IgD-negative memory B cell (primary cell): ENCODE measurements around the gene CRABP1. TPM values are rescaled to one million over a fixed set of nuclear protein-coding genes. Genes with fewer than 3 reads are reported as not detected.

Source experiments
- H3K27ac Mint-ChIP-seq, 3 donors: one replicate each; pipeline ENCODE4 v1.8.0; 2020 to 2022; ENCODE audit warnings: mild to moderate bottlenecking in 3 of 3, mixed read lengths in 3 of 3, moderate library complexity in 1 of 3
- H3K27me3 Mint-ChIP-seq: one replicate; pipeline ENCODE4 v1.8.0; 2021; ENCODE audit warnings: mixed read lengths
- H3K36me3 Mint-ChIP-seq: one replicate; pipeline ENCODE4 v1.8.0; 2020; ENCODE audit warnings: mild to moderate bottlenecking, mixed read lengths
- H3K4me1 Mint-ChIP-seq, 3 donors: one replicate each; pipeline ENCODE4 v1.8.0; 2020 to 2022; ENCODE audit warnings: mixed read lengths in 3 of 3, mild to moderate bottlenecking in 1 of 3
- H3K4me3 Mint-ChIP-seq, 4 donors: one replicate each; pipeline ENCODE4 v1.8.0; 2020 to 2022; ENCODE audit warnings: mild to moderate bottlenecking in 4 of 4, mixed read lengths in 4 of 4, moderate library complexity in 3 of 4
- H3K9me3 Mint-ChIP-seq, 3 donors: one replicate each; pipeline ENCODE4 v1.8.0; 2020 to 2021; ENCODE audit warnings: mixed read lengths in 3 of 3, mild to moderate bottlenecking in 1 of 3
- polyA plus RNA-seq: library from polyadenylated mRNA; unstranded; fragments of 300-500 nt; fragmentation: Illumina TruSeq; gene quantifications from one replicate; pipeline ENCODE4 v1.2.3, GENCODE V29; 2021

Gene CRABP1
- polyA plus RNA-seq, 1 donor from 2014 or later = not detected

DNA sequence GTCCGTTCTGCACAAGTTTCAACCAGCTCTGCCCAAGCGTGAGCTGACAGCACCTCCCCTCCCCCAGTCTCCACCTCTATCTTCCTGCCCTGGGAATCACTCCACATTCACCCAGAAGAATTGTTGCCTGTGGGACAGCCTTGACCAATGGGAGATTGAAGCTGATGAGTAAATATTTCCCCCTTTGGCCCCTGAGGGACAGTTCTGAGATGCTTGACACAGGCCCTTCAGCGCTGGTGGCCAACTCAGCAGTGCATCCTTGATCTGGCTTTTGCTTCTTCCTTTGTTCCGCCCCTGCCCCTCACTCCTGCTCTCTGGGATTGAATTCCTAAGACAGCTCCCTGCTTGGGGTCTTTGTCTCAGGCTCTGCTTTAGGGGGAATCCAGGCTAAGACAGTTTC lies 27.6 kb upstream of the CRABP1 start:
- no peak overlapping the region for H3K4me3 Mint-ChIP-seq
- no peaks in the 10 kb centered on the region for H3K4me1 Mint-ChIP-seq
- H3K27ac Mint-ChIP-seq = no peak overlapping the region
- peaks cover 14% of the 10 kb centered on the region for H3K27me3 Mint-ChIP-seq
- no peaks in the 10 kb centered on the region for H3K36me3 Mint-ChIP-seq
- no peaks in the 10 kb centered on the region for H3K9me3 Mint-ChIP-seq

DNA sequence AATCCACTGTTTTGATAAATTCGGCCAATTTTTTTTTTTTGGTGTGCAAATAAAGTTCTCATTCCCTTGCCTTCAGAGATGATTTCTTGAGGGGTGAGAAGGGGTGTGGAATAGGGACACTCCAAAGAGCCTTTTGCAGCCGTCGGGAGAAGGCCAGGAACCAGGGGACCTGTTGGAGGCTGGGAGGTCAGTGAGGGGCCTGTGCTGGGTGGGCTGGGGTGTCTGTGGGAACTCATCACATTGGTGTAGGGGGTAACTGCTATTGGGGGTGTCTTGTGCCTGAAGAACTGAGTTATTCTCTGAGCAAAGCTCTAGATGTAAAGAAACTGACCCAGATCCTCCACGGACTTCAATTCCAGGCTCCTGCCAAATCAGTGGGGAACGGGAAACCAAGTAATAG lies 27.2 kb upstream of the CRABP1 start:
- H3K4me3 Mint-ChIP-seq = no peak overlapping the region
- H3K9me3 Mint-ChIP-seq = no peaks in the 10 kb centered on the region
- no peaks in the 10 kb centered on the region for H3K36me3 Mint-ChIP-seq
- no peak overlapping the region for H3K27ac Mint-ChIP-seq
- no peaks in the 10 kb centered on the region for H3K4me1 Mint-ChIP-seq
- H3K27me3 Mint-ChIP-seq = peaks cover 14% of the 10 kb centered on the region

DNA sequence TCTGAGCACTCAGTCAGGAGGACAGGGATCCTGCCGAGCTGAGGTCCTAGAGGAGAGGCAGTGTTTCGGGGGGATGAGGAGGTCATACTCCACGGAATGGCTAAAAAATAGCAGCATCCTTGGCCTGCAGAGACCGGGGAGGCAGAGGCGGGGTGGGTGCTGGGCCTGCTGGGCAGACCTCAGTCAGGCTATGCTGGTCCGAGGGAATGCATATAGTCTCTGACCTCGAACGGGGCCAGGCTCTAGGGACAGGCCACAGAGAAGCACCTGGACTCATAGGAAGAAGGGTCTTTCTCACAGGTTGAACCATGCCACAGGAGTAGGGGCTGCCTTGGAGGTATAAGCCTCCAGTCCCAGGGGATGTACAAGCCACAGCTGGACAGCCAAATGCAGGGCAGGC lies 26.8 kb upstream of the CRABP1 start:
- H3K4me3 Mint-ChIP-seq = no peak overlapping the region
- no peaks in the 10 kb centered on the region for H3K36me3 Mint-ChIP-seq
- no peak overlapping the region for H3K27ac Mint-ChIP-seq
- peaks cover 14% of the 10 kb centered on the region for H3K27me3 Mint-ChIP-seq
- H3K9me3 Mint-ChIP-seq = no peaks in the 10 kb centered on the region
- no peaks in the 10 kb centered on the region for H3K4me1 Mint-ChIP-seq

DNA sequence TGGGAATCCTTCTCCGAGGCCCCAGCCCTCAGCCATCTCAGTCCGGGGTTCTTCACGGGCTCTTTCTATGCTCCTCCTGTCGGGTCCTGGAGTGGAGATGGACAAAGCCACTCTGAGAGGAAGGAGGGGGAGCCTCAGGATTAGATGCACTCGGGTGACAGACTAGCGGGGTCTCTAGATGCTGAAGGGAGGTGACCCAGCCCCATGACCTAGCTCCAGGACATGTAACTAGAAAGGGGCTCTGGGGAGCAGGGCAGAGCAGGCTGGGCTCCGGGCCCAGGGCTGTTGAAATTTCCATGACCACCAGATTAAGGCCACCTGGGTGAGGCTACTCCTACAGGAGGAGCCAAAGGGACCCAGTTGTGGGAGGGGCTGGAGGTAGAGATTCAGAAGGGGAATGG lies 26.0 kb upstream of the CRABP1 start:
- H3K4me1 Mint-ChIP-seq = no peaks in the 10 kb centered on the region
- H3K27me3 Mint-ChIP-seq = peaks cover 11% of the 10 kb centered on the region
- H3K36me3 Mint-ChIP-seq = no peaks in the 10 kb centered on the region
- no peak overlapping the region for H3K4me3 Mint-ChIP-seq
- no peak overlapping the region for H3K27ac Mint-ChIP-seq
- H3K9me3 Mint-ChIP-seq = no peaks in the 10 kb centered on the region

DNA sequence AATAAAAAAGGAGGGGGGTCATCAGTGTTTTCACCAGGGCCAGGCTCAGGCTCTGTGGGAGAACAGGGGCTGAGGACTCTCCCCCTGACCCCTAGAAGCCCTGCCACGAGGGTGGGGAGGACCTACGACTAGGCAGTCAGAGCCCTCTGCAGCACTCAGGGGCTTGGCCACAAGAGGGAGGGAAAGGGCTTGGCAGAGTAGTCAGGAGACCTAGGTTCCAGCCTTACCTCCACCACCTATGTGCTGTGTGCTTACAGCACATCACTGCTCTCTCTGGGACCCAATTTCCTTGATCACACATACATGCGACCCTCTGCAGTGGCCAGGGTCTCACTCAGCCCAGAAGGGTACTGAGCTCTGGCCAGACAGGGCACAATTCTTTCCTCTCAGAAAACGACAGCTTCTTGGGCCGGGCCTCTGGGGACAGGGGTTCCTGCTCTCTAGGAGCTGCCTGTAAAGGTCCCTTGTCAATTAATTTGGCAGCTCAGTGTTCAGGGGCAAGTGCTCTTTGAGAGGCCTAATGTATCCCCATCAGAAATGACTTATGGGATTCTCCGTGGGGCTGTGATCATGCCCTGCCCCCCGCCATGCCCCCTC lies 24.4 kb upstream of the CRABP1 start:
- H3K4me1 Mint-ChIP-seq = no peaks in the 10 kb centered on the region
- H3K9me3 Mint-ChIP-seq = no peaks in the 10 kb centered on the region
- no peak overlapping the region for H3K27ac Mint-ChIP-seq
- H3K27me3 Mint-ChIP-seq = peaks cover 11% of the 10 kb centered on the region
- no peak overlapping the region for H3K4me3 Mint-ChIP-seq
- no peaks in the 10 kb centered on the region for H3K36me3 Mint-ChIP-seq

DNA sequence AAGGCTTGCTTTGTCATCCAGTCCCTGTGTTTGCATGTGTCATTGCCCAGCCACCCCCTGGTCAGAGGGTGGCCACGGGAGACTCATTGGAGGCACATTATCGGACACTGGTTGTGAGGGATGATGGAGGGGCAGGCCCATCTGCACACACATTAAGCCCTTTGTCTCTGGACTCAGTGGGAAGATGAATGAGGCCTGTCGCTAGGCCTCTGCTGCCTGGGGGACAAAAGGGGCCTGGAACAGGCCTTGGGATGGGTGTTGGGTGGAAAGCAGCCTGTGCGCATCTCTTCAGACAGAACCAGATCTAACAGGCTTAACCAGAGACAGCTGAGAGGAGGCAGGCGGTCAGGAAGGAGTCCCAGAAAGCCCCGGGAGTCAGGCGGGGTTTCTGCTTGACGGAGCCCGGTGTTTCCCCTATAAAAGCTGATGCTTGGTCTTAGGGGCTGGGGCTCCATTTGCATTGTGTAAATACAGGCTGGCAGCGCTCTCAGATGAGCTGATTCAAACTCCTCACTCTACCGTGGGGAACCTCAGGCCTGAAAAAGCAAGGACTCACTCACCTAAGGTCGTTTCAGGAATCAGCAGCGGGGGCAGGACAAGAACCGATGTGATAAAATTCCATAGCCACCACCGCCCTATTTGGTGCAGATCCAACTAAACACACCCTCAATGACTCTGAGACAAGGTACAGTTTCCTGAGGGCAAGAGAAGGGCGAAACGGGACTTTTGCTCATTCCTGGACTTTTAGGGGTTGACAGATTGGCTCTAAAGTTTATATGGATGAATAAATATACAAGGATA lies 23.7 kb upstream of the CRABP1 start:
- no peak overlapping the region for H3K27ac Mint-ChIP-seq
- H3K4me1 Mint-ChIP-seq = no peaks in the 10 kb centered on the region
- H3K36me3 Mint-ChIP-seq = no peaks in the 10 kb centered on the region
- peaks cover 11% of the 10 kb centered on the region for H3K27me3 Mint-ChIP-seq
- H3K4me3 Mint-ChIP-seq = no peak overlapping the region
- no peaks in the 10 kb centered on the region for H3K9me3 Mint-ChIP-seq

DNA sequence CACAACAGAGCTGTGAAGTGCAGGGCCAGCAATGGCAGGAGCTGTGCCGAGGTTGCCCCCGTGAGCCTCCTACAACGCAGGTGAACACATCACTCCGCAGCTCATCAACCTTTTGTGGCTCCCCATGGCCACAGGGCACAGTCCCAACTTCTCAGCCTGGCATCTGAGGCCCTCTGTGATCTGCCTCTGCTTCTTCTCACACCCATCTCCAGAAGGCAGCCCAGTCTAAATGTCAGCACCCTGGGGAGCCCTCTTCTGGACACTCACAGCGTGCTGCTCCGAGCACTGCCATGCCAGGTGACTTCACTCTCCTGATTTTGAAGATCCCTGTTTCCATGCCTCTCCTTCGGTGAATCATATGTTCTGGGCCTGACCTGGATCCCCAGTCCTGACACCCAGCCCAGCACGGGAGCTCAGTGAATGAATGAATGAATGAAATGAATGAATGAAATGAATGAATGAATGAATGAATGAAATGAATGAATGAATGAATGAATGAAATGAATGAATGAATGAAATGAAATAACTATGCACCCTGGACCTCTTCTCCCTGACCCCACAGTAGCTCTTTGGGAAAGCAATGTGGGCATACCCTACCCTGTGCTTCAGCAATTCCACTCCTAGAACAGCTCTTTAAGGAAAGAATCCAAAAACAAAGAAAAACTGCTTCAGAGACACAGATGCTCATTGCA lies 22.9 kb upstream of the CRABP1 start:
- Mint-ChIP-seq H3K36me3 (no peaks in the 10 kb centered on the region), H3K9me3 (no peaks in the 10 kb centered on the region), H3K27ac (no peak overlapping the region), H3K4me3 (no peak overlapping the region), H3K27me3 (peaks cover 11% of the 10 kb centered on the region), H3K4me1 (no peaks in the 10 kb centered on the region)

DNA sequence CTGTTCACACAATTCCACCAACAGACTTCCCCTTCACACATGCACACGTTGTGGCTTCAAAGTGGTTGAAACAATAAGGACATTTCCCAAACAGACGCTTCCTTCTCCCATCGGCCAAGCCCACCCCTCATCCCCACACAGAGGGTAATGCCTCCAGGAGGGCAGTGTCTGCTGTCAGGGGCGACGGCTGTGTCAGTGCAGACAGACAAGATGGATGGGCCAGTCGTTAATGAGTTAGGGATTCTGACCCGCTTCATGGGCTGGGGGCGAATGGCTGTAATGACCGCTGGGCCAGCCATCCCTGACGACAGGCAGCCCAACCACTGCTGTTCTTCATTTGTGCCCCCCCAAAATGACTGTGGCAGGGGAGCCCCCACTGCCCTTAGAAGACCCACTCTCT lies 20.6 kb upstream of the CRABP1 start:
- Mint-ChIP-seq H3K4me1 (no peaks in the 10 kb centered on the region), H3K4me3 (no peak overlapping the region), H3K9me3 (no peaks in the 10 kb centered on the region), H3K36me3 (no peaks in the 10 kb centered on the region), H3K27ac (no peak overlapping the region), H3K27me3 (peaks cover 2% of the 10 kb centered on the region)

DNA sequence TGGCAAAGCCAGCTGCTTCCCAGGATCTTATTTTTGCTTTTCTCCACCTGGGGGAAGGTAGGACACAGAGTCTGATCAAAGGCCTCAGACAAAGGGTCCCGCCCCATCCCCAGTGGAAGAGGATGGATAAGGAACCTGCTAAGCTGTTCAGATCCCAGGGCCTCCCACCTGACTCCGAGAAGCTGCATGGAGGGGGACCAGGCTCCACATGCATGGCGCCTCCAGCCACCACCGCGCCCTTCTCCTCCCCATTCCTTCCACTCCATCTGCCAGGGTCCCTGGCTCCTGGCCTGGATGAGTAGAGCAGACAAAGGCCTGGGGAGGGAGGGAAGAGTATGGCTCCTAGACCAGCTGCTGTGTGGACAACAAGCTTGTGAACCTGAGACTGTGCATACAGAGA lies 20.0 kb upstream of the CRABP1 start:
- no peaks in the 10 kb centered on the region for H3K36me3 Mint-ChIP-seq
- no peaks in the 10 kb centered on the region for H3K9me3 Mint-ChIP-seq
- H3K27me3 Mint-ChIP-seq = peaks cover 2% of the 10 kb centered on the region
- no peaks in the 10 kb centered on the region for H3K4me1 Mint-ChIP-seq
- peak overlapping the region in 1 of 3 donors; percentile 19 for H3K27ac Mint-ChIP-seq
- no peak overlapping the region for H3K4me3 Mint-ChIP-seq

DNA sequence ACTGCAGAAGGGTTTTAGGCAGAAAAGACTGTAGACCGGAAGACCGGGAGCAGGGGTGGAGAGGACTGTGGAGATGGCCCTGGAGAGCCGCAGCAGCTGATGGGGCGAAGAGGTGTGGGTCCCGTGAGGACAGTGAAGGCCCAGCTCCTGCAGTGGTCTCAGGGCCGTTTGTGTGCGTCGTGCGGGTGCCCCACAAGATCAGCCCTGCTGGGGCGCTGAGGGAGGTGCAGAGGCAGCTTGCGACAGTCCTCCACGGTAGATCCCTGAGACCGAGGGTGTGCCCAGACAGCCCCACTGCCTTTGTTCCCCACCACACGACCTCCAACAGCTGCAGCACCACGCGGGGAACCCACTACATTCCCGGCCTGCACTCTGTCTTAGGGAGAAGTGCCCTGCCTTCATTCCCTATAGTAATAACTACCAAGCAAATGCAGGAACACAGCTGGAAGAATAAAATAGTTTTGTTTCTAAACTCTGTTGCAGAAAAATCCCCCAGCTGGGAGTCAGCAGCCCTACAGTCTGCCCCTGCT lies 19.0 kb upstream of the CRABP1 start:
- peaks cover 2% of the 10 kb centered on the region for H3K27me3 Mint-ChIP-seq
- no peak overlapping the region for H3K4me3 Mint-ChIP-seq
- no peaks in the 10 kb centered on the region for H3K4me1 Mint-ChIP-seq
- H3K9me3 Mint-ChIP-seq = peaks cover 0 to 1% (median 0%) of the 10 kb centered on the region in 3 donors
- no peak overlapping the region for H3K27ac Mint-ChIP-seq
- no peaks in the 10 kb centered on the region for H3K36me3 Mint-ChIP-seq

DNA sequence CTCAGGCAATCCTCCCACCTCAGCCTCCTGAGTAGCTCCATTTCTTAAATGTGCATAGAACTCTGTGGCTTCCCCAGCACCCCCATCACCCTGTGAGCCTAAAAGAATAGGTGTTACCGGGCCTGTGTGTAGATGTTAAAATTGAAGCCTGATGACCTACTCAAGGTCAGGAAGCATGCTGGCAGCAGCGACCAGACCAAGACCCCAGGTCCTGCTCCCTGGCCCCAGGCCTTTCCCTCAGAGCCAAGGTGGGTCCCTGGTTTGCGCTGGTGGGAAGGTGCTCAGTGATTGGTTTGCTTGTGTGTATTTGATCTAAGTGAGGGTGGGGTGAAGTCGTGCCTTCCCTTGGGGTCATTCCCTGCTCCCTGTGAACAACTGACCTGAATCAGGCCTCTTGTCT lies 18.4 kb upstream of the CRABP1 start:
- peak overlapping the region in 1 of 4 donors; percentile 28 for H3K4me3 Mint-ChIP-seq

DNA sequence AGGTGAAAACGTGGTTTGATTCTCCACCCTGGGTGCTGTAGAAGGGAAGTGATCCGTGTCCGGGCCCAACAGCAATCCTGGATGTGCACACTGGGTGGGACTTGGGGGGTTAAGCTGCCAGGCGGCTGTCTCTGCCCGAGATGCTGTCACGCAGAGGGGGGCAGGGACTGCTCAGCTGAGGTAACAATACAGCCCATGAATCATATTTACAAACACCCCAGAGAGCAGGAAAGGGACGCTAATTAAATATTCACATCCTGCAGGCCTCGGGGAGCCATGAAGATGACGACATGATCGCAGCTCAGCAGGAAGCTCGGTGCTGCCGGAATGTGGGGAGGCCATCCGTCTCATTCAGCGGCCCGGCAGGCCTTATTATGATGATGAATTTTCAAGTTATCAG lies 17.9 kb upstream of the CRABP1 start:
- Mint-ChIP-seq H3K9me3 (peaks cover 0 to 1% (median 0%) of the 10 kb centered on the region in 3 donors), H3K27me3 (peaks cover 2% of the 10 kb centered on the region), H3K4me1 (no peaks in the 10 kb centered on the region), H3K27ac (no peak overlapping the region), H3K36me3 (no peaks in the 10 kb centered on the region), H3K4me3 (no peak overlapping the region)

More for the DNA sequence above, 18.4 kb upstream of the CRABP1 start:
- H3K9me3 Mint-ChIP-seq = peaks cover 0 to 1% (median 0%) of the 10 kb centered on the region in 3 donors
- no peaks in the 10 kb centered on the region for H3K4me1 Mint-ChIP-seq
- H3K27ac Mint-ChIP-seq = no peak overlapping the region
- H3K27me3 Mint-ChIP-seq = peaks cover 2% of the 10 kb centered on the region
- no peaks in the 10 kb centered on the region for H3K36me3 Mint-ChIP-seq

DNA sequence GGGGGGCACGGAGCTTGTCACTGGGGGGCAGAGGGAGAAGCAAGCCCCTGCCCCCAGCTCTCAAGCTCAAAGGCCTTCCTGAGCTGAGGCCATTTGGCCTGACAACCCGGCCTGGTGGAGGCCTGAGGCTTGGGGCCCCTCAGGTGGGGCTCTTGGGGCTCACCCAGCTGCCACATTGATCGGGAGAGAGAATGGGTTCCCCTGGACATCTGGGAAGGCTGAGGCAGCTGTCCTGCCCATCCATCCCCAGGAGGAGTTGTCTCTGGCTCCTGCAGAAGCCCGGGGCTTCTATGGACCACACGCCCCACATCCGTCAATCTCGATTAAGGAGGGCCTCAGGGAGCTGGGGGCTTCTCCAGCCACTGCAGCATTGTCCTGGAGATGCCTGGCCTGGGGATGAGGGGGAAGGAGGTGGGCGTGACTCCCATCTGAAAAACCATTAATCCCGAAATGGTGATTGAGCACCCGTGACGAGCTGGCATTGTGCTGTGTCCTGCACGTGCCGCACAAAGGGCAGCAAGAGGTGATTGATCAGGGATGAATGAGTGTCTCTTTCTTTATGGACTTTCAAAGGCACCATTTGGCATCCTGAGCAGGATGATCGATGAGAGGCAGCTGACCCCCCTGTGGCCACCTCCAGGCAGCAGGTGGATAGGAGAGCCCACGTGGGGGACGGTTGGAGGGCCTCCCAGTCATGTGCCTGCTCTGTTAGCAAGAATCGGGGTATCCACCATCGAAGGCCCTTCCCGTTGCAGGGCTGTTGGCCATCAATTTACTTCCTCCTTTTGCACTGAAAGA lies 17.2 kb upstream of the CRABP1 start:
- Mint-ChIP-seq H3K36me3 (no peaks in the 10 kb centered on the region), H3K4me3 (no peak overlapping the region), H3K9me3 (peaks cover 0 to 1% (median 0%) of the 10 kb centered on the region in 3 donors), H3K27me3 (no peaks in the 10 kb centered on the region), H3K4me1 (no peaks in the 10 kb centered on the region), H3K27ac (no peak overlapping the region)

DNA sequence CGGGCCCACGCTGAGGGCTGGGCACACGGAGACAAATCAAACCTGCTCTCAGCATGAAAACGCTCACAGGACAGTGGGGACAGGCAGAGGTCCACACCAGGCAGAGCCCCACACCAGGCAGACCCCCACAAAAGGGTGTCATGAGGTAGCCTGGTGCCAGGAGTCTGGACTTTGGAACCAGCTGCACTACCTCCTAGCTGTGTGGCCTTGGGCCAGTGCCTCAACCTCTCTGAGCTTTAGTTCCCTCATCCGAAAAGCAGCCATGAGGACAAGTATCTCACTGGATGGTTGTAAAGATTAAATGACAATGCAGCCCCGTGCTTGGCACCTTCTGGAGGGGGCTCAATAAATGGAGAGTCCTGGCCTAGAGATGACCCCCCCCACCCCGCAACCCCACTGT lies 16.5 kb upstream of the CRABP1 start:
- H3K36me3 Mint-ChIP-seq = no peaks in the 10 kb centered on the region

DNA sequence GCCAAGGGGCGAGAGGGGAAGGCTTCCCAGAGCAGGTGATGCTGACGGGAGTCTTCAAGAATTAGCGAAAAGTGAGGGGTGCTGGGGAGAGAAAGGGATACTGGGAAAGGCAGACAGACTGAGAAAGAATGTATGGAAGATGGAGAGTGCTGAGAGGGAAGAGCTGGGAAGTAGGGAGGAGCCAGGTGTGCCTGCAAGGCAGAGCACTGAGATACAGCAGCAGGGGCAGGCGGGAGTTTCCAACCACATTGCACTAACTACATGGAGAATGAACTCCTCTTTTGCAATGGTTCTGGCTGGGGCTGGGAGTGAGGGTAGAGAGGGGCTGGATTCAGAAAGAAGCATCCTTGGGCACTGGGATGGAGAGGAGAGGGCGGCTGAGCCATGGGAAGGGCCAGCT lies 16.0 kb upstream of the CRABP1 start:
- no peak overlapping the region for H3K27ac Mint-ChIP-seq

More for the DNA sequence above, 16.5 kb upstream of the CRABP1 start:
- H3K27me3 Mint-ChIP-seq = no peaks in the 10 kb centered on the region
- no peak overlapping the region for H3K4me3 Mint-ChIP-seq
- H3K9me3 Mint-ChIP-seq = peaks cover 0 to 1% (median 0%) of the 10 kb centered on the region in 3 donors
- no peaks in the 10 kb centered on the region for H3K4me1 Mint-ChIP-seq
- H3K27ac Mint-ChIP-seq = no peak overlapping the region

More for the DNA sequence above, 16.0 kb upstream of the CRABP1 start:
- peaks cover 0 to 1% (median 0%) of the 10 kb centered on the region in 3 donors for H3K9me3 Mint-ChIP-seq
- no peak overlapping the region for H3K4me3 Mint-ChIP-seq
- H3K4me1 Mint-ChIP-seq = no peaks in the 10 kb centered on the region
- no peaks in the 10 kb centered on the region for H3K27me3 Mint-ChIP-seq
- no peaks in the 10 kb centered on the region for H3K36me3 Mint-ChIP-seq
